Keratinocyte (primary cell): ENCODE data around the gene TMEM120B.

Source experiments
- CTCF ChIP-seq, 3 experiments: IDR thresholded peaks in 1 of 3; conservative IDR thresholded peaks in 1 of 3; optimal IDR thresholded peaks in 1 of 3; 2 replicates in 2 of 3; 3 replicates in 1 of 3; pipeline versions ENCODE3 to v1.5.1; 2011; ENCODE audit warnings: low read length in 3 of 3, mild to moderate bottlenecking in 3 of 3, moderate library complexity in 2 of 3, control low read depth in 1 of 3, inconsistent platforms in 1 of 3; ENCODE audit not compliant: insufficient read depth in 2 of 3; ENCODE audit errors: extremely low read depth in 1 of 3
- EZH2 ChIP-seq: IDR thresholded peaks from one replicate; pipeline ENCODE4 v1.6.1; 2012; ENCODE audit warnings: inconsistent platforms, mild to moderate bottlenecking, low read length, moderate library complexity

GRCh38 chr12:121830588-121831265 is 118.2 kb downstream of the TMEM120B start:
- no peak for TF ChIP-seq CTCF (optimal IDR thresholded peaks at IDR 0.05 in 1 of 3, IDR thresholded peaks at IDR 0.05 in 1 of 3, conservative IDR thresholded peaks at IDR 0.05 in 1 of 3; ENCODE audit: extremely low read depth in 1 of 3, insufficient read depth in 2 of 3, low read length in 3 of 3)
- TF ChIP-seq EZH2, result no peak
